Prostate gland (tissue), 2 donors: ENCODE results near the gene FBXW2. TPM values are rescaled to one million over a fixed set of nuclear protein-coding genes. Genes with fewer than 3 reads are reported as not detected.

Experiments
- DNase-seq: peaks from one replicate; pipeline ENCODE4 v3.0.0-alpha.2; 2019; ENCODE audit warnings: low spot score
- H3K27ac ChIP-seq, 2 donors: fragments of 200-600 bp; sonication (generic); 2 replicates each; pipeline ENCODE4 v1.5.1; 2017 to 2019
- H3K27me3 ChIP-seq: fragments of 200-600 bp; sonication (generic); replicated peaks from 2 replicates; pipeline ENCODE4 v1.5.1; 2019; ENCODE audit not compliant: insufficient read depth
- H3K36me3 ChIP-seq, 2 donors: fragments of 200-600 bp; sonication (generic); 1 replicate in 1 of 2; 2 replicates in 1 of 2; pipeline versions ENCODE4 v1.5.1 to v1.8.1; 2017 to 2019
- H3K4me1 ChIP-seq: fragments of 200-600 bp; sonication (generic); replicated peaks from 2 replicates; pipeline ENCODE4 v1.5.1; 2019
- H3K4me3 ChIP-seq, 2 donors: fragments of 200-600 bp; sonication (generic); 2 replicates each; pipeline ENCODE4 v1.5.1; 2017 to 2019
- H3K9me3 ChIP-seq: fragments of 200-600 bp; sonication (generic); 2 replicates; pipeline ENCODE4 v1.5.1; 2017
- CTCF ChIP-seq, 4 experiments: fragments of 200-600 bp in 2 of 4; fragments of 450-650 bp in 2 of 4; sonication (generic) in 2 of 4; IDR thresholded peaks; 1 replicate in 3 of 4; 2 replicates in 1 of 4; pipeline ENCODE4 v1.5.1; 2016 to 2019; ENCODE audit warnings: antibody characterized with exemption in 4 of 4, mild to moderate bottlenecking in 2 of 4, moderate library complexity in 2 of 4
- POLR2A ChIP-seq: fragments of 450-650 bp; IDR thresholded peaks from one replicate; pipeline ENCODE4 v1.6.1; 2016; ENCODE audit warnings: antibody characterized with exemption, mild to moderate bottlenecking
- POLR2AphosphoS5 ChIP-seq: sonication (generic); formaldehyde crosslinking; IDR thresholded peaks from one replicate; pipeline ENCODE4 v1.6.1; 2017; ENCODE audit warnings: antibody characterized with exemption
- WGBS: methylation state at CpG from one replicate; pipeline ENCODE4 v1.1.5; 2018; 5-methylcytosine and 5-hydroxymethylcytosine counted together
- intact Hi-C: fragments of 100-400 bp; cut with DNase I; formaldehyde crosslinking; loops from one replicate; pipeline ENCODE4 v1.14.2; 2022
- total RNA-seq, 2 donors: library from RNA; depleted of rRNA; stranded (reverse); fragments of >200 nt; gene quantifications; one replicate each; pipeline ENCODE4 v1.1.0, GENCODE V29; 2016

Gene FBXW2
- total RNA-seq, 2 donors from 2014 or later = 38.3 to 57.1 TPM

GRCh38 chr9:120708526-120709224, 84.5 kb downstream of the FBXW2 start:
- Histone ChIP-seq H3K4me1 (no peaks in the 10 kb centered on the region), H3K9me3 (no peaks in the 10 kb centered on the region), H3K27ac (no peak overlapping the region), H3K4me3 (no peak overlapping the region), H3K36me3 (no peaks in the 10 kb centered on the region), H3K27me3 (no peaks in the 10 kb centered on the region)
- WGBS = 80% methylated on average over 6 of the region's 6 CpGs
- TF ChIP-seq POLR2A = no peak
- no peak for TF ChIP-seq POLR2AphosphoS5
- TF ChIP-seq CTCF (IDR thresholded peaks at IDR 0.05) = no peak
- no peak for DNase-seq
- intact Hi-C loops = no loop called here

- Histone ChIP-seq H3K27me3 (no peaks in the 10 kb centered on the region), H3K27ac (no peak overlapping the region), H3K9me3 (no peaks in the 10 kb centered on the region), H3K4me3 (no peak overlapping the region), H3K36me3 (no peaks in the 10 kb centered on the region), H3K4me1 (no peaks in the 10 kb centered on the region)
- intact Hi-C loops = no loop called here
- DNase-seq = no peak
- WGBS = 65% methylated on average over 2 of the region's 2 CpGs
- TF ChIP-seq CTCF (IDR thresholded peaks at IDR 0.05) (no peak), POLR2A (no peak), POLR2AphosphoS5 (no peak)
Measured at GRCh38 chr9:120707170-120707569, 86.0 kb downstream of the FBXW2 start.

Other genes with a start within 250 kb of the FBXW2 start
- gene CDK5RAP2, start 213.2 kb downstream of the FBXW2 start, total RNA-seq = 10 to 100 TPM; 48.6 to 54.1 TPM
- gene MEGF9, start 78.9 kb downstream of the FBXW2 start, total RNA-seq = 10 to 100 TPM; 12.0 to 25.3 TPM
- gene PSMD5, start 49.5 kb upstream of the FBXW2 start, total RNA-seq = 10 to 100 TPM; 30.0 to 36.3 TPM
- 10 to 100 TPM; 19.9 to 37.6 TPM for gene PHF19, start 83.8 kb upstream of the FBXW2 start, total RNA-seq
- 1 to 10 TPM; 3.1 to 6.9 TPM for gene TRAF1, start 133.4 kb upstream of the FBXW2 start, total RNA-seq